Upper lobe of left lung (tissue), 4 donors: ENCODE data around the gene TIRAP.

Source experiments
- CTCF ChIP-seq, 6 experiments: fragments of 450-650 bp in 4 of 6; fragments of 200-600 bp in 2 of 6; sonication (generic) in 2 of 6; IDR thresholded peaks; one replicate each; pipeline ENCODE4 v1.5.1; 2016 to 2019; ENCODE audit warnings: antibody characterized with exemption in 6 of 6
- POLR2A ChIP-seq, 4 donors: fragments of 450-650 bp; IDR thresholded peaks; one replicate each; pipeline ENCODE4 v1.5.1; 2016 to 2017; ENCODE audit warnings: antibody characterized with exemption in 4 of 4, mild to moderate bottlenecking in 2 of 4
- POLR2AphosphoS5 ChIP-seq, 2 donors: sonication (generic); formaldehyde crosslinking; IDR thresholded peaks; one replicate each; pipeline ENCODE4 v1.5.1; 2017; ENCODE audit warnings: antibody characterized with exemption in 2 of 2

GRCh38 chr11:126277780-126278179, 5.1 kb upstream of the TIRAP start:
- TF ChIP-seq POLR2AphosphoS5 (IDR thresholded peaks at IDR 0.05) (no peak), CTCF (IDR thresholded peaks at IDR 0.05) (no peak), POLR2A (IDR thresholded peaks at IDR 0.05) (no peak)
